ENCODE data around the gene PLS1. TPM values are rescaled to one million over a fixed set of nuclear protein-coding genes. Genes with fewer than 3 reads are reported as not detected.
A peak's percentile ranks its signal among the peaks of the same experiment; 100 is the strongest.

Gene PLS1
- total and polyA plus RNA-seq, 2 of the 8 experiments (the other 6 are each of a cell fraction or from before 2014, with no cell fraction given), result 18.7 to 44.7 TPM

DNA sequence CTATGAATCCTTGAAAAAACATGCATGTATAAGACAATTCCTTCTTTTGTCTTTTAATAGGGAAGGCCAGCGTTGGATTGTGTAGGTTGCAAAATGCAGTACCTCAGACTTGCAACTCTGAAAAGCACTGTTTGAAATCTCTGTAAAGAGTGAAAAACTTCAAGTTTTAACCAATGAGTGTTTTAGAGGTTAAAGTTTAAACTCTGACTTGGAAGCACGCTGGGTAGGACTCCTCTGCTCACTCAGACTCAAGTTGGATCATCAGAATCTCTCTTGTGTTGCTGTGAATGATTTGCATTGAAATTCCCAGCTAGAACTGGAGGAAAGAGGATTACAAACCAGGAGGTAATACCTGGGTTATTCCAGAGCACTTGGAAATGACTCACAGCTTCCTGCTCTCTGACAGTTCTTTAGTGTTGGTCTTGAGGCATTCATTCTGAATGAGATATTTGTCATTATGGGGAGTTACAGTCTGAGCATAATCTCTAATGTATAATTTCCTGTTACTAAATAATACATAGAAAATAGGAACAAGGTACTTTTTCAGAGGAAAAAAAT is 49.1 kb downstream of the PLS1 start (continued):
- TF ChIP-seq, protein P1, sequence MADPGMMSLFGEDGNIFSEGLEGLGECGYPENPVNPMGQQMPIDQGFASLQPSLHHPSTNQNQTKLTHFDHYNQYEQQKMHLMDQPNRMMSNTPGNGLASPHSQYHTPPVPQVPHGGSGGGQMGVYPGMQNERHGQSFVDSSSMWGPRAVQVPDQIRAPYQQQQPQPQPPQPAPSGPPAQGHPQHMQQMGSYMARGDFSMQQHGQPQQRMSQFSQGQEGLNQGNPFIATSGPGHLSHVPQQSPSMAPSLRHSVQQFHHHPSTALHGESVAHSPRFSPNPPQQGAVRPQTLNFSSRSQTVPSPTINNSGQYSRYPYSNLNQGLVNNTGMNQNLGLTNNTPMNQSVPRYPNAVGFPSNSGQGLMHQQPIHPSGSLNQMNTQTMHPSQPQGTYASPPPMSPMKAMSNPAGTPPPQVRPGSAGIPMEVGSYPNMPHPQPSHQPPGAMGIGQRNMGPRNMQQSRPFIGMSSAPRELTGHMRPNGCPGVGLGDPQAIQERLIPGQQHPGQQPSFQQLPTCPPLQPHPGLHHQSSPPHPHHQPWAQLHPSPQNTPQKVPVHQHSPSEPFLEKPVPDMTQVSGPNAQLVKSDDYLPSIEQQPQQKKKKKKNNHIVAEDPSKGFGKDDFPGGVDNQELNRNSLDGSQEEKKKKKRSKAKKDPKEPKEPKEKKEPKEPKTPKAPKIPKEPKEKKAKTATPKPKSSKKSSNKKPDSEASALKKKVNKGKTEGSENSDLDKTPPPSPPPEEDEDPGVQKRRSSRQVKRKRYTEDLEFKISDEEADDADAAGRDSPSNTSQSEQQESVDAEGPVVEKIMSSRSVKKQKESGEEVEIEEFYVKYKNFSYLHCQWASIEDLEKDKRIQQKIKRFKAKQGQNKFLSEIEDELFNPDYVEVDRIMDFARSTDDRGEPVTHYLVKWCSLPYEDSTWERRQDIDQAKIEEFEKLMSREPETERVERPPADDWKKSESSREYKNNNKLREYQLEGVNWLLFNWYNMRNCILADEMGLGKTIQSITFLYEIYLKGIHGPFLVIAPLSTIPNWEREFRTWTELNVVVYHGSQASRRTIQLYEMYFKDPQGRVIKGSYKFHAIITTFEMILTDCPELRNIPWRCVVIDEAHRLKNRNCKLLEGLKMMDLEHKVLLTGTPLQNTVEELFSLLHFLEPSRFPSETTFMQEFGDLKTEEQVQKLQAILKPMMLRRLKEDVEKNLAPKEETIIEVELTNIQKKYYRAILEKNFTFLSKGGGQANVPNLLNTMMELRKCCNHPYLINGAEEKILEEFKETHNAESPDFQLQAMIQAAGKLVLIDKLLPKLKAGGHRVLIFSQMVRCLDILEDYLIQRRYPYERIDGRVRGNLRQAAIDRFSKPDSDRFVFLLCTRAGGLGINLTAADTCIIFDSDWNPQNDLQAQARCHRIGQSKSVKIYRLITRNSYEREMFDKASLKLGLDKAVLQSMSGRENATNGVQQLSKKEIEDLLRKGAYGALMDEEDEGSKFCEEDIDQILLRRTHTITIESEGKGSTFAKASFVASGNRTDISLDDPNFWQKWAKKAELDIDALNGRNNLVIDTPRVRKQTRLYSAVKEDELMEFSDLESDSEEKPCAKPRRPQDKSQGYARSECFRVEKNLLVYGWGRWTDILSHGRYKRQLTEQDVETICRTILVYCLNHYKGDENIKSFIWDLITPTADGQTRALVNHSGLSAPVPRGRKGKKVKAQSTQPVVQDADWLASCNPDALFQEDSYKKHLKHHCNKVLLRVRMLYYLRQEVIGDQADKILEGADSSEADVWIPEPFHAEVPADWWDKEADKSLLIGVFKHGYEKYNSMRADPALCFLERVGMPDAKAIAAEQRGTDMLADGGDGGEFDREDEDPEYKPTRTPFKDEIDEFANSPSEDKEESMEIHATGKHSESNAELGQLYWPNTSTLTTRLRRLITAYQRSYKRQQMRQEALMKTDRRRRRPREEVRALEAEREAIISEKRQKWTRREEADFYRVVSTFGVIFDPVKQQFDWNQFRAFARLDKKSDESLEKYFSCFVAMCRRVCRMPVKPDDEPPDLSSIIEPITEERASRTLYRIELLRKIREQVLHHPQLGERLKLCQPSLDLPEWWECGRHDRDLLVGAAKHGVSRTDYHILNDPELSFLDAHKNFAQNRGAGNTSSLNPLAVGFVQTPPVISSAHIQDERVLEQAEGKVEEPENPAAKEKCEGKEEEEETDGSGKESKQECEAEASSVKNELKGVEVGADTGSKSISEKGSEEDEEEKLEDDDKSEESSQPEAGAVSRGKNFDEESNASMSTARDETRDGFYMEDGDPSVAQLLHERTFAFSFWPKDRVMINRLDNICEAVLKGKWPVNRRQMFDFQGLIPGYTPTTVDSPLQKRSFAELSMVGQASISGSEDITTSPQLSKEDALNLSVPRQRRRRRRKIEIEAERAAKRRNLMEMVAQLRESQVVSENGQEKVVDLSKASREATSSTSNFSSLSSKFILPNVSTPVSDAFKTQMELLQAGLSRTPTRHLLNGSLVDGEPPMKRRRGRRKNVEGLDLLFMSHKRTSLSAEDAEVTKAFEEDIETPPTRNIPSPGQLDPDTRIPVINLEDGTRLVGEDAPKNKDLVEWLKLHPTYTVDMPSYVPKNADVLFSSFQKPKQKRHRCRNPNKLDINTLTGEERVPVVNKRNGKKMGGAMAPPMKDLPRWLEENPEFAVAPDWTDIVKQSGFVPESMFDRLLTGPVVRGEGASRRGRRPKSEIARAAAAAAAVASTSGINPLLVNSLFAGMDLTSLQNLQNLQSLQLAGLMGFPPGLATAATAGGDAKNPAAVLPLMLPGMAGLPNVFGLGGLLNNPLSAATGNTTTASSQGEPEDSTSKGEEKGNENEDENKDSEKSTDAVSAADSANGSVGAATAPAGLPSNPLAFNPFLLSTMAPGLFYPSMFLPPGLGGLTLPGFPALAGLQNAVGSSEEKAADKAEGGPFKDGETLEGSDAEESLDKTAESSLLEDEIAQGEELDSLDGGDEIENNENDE (IDR thresholded peaks at IDR 0.05; ENCODE audit: insufficient replicate concordance, low read length), result no peak
- TF ChIP-seq JUND (IDR thresholded peaks at IDR 0.05; ENCODE audit: low read length), result 0 out of 2 replicates have a peak, but pooled peaks have one; percentile 22
